ENCODE measurements around the gene URM1.

- TF ChIP-seq MAX (IDR thresholded peaks at IDR 0.05; ENCODE audit: low read depth, low read length), result no peak
- TF ChIP-seq POLR2A (IDR thresholded peaks at IDR 0.05; ENCODE audit: extremely low read depth, insufficient read length), result no peak
- TF ChIP-seq CTCF (IDR thresholded peaks at IDR 0.05; ENCODE audit: low read depth, low read length), result no peak
Measured at GRCh38 chr9:128358090-128358489, 13.1 kb upstream of the URM1 start.
